NCI-H774 (cell line): ENCODE data around the gene LRP4.

Experiments used
- DNase-seq: peaks from one replicate; lab custom pipeline; 2025; lab: John Stamatoyannopoulos, UW

The LRP4 gene

GRCh38 chr11:46895821-46896220 lies 22.5 kb downstream of the LRP4 start:
- no peak for DNase-seq

GRCh38 chr11:46894961-46895360 lies 23.4 kb downstream of the LRP4 start:
- DNase-seq: no peak

- peak; percentile 25 for DNase-seq
These were observed 23.8 kb downstream of the LRP4 start for GRCh38 chr11:46894506-46894905.

- DNase-seq: no peak
These were observed 25.5 kb downstream of the LRP4 start for GRCh38 chr11:46892838-46893237.

GRCh38 chr11:46892109-46892508 lies 26.2 kb downstream of the LRP4 start:
- no peak for DNase-seq

- no peak for DNase-seq
These were observed 27.7 kb downstream of the LRP4 start for GRCh38 chr11:46890665-46891064.

- peak; percentile 57 for DNase-seq
These were observed 28.5 kb downstream of the LRP4 start for GRCh38 chr11:46889689-46890475.

GRCh38 chr11:46889251-46889650 lies 29.1 kb downstream of the LRP4 start:
- no peak for DNase-seq

- DNase-seq: no peak
These were observed 29.7 kb downstream of the LRP4 start for GRCh38 chr11:46888636-46889035.

GRCh38 chr11:46886211-46886610 lies 32.1 kb downstream of the LRP4 start:
- no peak for DNase-seq

- DNase-seq: no peak
These were observed 39.2 kb downstream of the LRP4 start for GRCh38 chr11:46879056-46879585.

GRCh38 chr11:46877580-46877979 lies 40.8 kb downstream of the LRP4 start:
- no peak for DNase-seq

GRCh38 chr11:46876471-46876870 lies 41.9 kb downstream of the LRP4 start:
- DNase-seq: no peak

GRCh38 chr11:46874586-46874985 lies 43.8 kb downstream of the LRP4 start:
- no peak for DNase-seq

- DNase-seq: no peak
These were observed 49.4 kb downstream of the LRP4 start for GRCh38 chr11:46868912-46869311.

GRCh38 chr11:46865340-46865739 lies 53.0 kb downstream of the LRP4 start:
- no peak for DNase-seq

GRCh38 chr11:46860218-46860617 lies 58.1 kb downstream of the LRP4 start:
- DNase-seq: no peak

GRCh38 chr11:46858920-46859546 lies 59.3 kb downstream of the LRP4 start:
- DNase-seq: no peak

GRCh38 chr11:46857666-46858065 lies 60.7 kb downstream of the LRP4 start:
- no peak for DNase-seq

- DNase-seq: no peak
These were observed 61.6 kb downstream of the LRP4 start for GRCh38 chr11:46856605-46857343.

GRCh38 chr11:46855863-46856262 lies 62.5 kb downstream of the LRP4 start:
- no peak for DNase-seq

GRCh38 chr11:46855167-46855566 lies 63.2 kb downstream of the LRP4 start:
- DNase-seq: no peak
